ENCODE results near the gene ACTN1. TPM values are rescaled to one million over a fixed set of nuclear protein-coding genes. Genes with fewer than 3 reads are reported as not detected.

ACTN1 gene
- polyA plus RNA-seq, 1 experiment, result 1,184 TPM

GRCh38 chr14:68986926-68987652, 8.0 kb upstream of the ACTN1 start:
- no peak overlapping the region for H3K4me3 ChIP-seq (ENCODE audit: low read depth, low read length)

GRCh38 chr14:68986225-68986624, 7.1 kb upstream of the ACTN1 start:
- POLR2A ChIA-PET, result interaction anchor here (0.7 kb wide), 1 partner anchor 122 kb away, joined by 6 read pairs; no protein-coding TSS in a partner anchor
- CTCF ChIA-PET, result interaction anchor here (0.8 to 1.9 kb wide), 3 partner anchors 76 to 121 kb away, joined by 3 to 4 read pairs (median 3); no protein-coding TSS in a partner anchor
- H3K27me3 ChIP-seq (ENCODE audit: control insufficient read depth, insufficient read depth, low read length), result no peaks in the 10 kb centered on the region
- DNase-seq (ENCODE audit: low read depth), result no peak
- H3K36me3 ChIP-seq (ENCODE audit: control insufficient read depth, insufficient read depth, low read length), result no peaks in the 10 kb centered on the region
- no peak overlapping the region for H3K4me3 ChIP-seq (ENCODE audit: low read depth, low read length)
- TF ChIP-seq CTCF (IDR thresholded peaks at IDR 0.05; ENCODE audit: insufficient read depth, low read depth, low read length), result no peak

More at GRCh38 chr14:68986926-68987652, 8.0 kb upstream of the ACTN1 start:
- Histone ChIP-seq H3K27me3 (ENCODE audit: control insufficient read depth, insufficient read depth, low read length) (no peaks in the 10 kb centered on the region), H3K36me3 (ENCODE audit: control insufficient read depth, insufficient read depth, low read length) (no peaks in the 10 kb centered on the region)
- CTCF ChIA-PET, result interaction anchor here (1.2 to 2.7 kb wide), 2 partner anchors 18 to 103 kb away, joined by 4 to 5 read pairs; no protein-coding TSS in a partner anchor
- no peak for TF ChIP-seq CTCF (IDR thresholded peaks at IDR 0.05; ENCODE audit: insufficient read depth, low read depth, low read length)
- DNase-seq (ENCODE audit: low read depth), result no peak
- POLR2A ChIA-PET, result no interaction called here

GRCh38 chr14:68984686-68985085, 5.6 kb upstream of the ACTN1 start:
- Histone ChIP-seq H3K4me3 (ENCODE audit: low read depth, low read length) (no peak overlapping the region), H3K36me3 (ENCODE audit: control insufficient read depth, insufficient read depth, low read length) (no peaks in the 10 kb centered on the region), H3K27me3 (ENCODE audit: control insufficient read depth, insufficient read depth, low read length) (no peaks in the 10 kb centered on the region)
- ChIA-PET CTCF (interaction anchor here (0.7 to 1.9 kb wide), 3 partner anchors 28 to 122 kb away, joined by 3 read pairs; no protein-coding TSS in a partner anchor), POLR2A (no interaction called here)
- TF ChIP-seq CTCF (IDR thresholded peaks at IDR 0.05; ENCODE audit: insufficient read depth, low read depth, low read length), result no peak
- no peak for DNase-seq (ENCODE audit: low read depth)

- POLR2A ChIA-PET, result no interaction called here
- no peak for DNase-seq (ENCODE audit: low read depth)
- Histone ChIP-seq H3K4me3 (ENCODE audit: low read depth, low read length) (no peak overlapping the region), H3K27me3 (ENCODE audit: control insufficient read depth, insufficient read depth, low read length) (no peaks in the 10 kb centered on the region), H3K36me3 (ENCODE audit: control insufficient read depth, insufficient read depth, low read length) (no peaks in the 10 kb centered on the region)
- CTCF ChIA-PET, result interaction anchor here (1.0 to 1.1 kb wide), 2 partner anchors 9 to 146 kb away, joined by 3 to 5 read pairs; no protein-coding TSS in a partner anchor
- no peak for TF ChIP-seq CTCF (IDR thresholded peaks at IDR 0.05; ENCODE audit: insufficient read depth, low read depth, low read length)
Observed at GRCh38 chr14:68983191-68983590, 4.1 kb upstream of the ACTN1 start.

GRCh38 chr14:68982581-68982980, 3.5 kb upstream of the ACTN1 start:
- no peak overlapping the region for H3K4me3 ChIP-seq (ENCODE audit: low read depth, low read length)
- no peak for DNase-seq (ENCODE audit: low read depth)
- TF ChIP-seq CTCF (IDR thresholded peaks at IDR 0.05; ENCODE audit: insufficient read depth, low read depth, low read length), result no peak
- H3K27me3 ChIP-seq (ENCODE audit: control insufficient read depth, insufficient read depth, low read length), result no peaks in the 10 kb centered on the region
- POLR2A ChIA-PET, result no interaction called here
- CTCF ChIA-PET, result interaction anchor here (1.1 to 1.2 kb wide), 2 partner anchors 20 to 70 kb away, joined by 3 read pairs; no protein-coding TSS in a partner anchor
- H3K36me3 ChIP-seq (ENCODE audit: control insufficient read depth, insufficient read depth, low read length), result no peaks in the 10 kb centered on the region

Data from BJ (cell line).